Measurements from ENCODE around the gene TPH2. TPM values are rescaled to one million over a fixed set of nuclear protein-coding genes. Genes with fewer than 3 reads are reported as not detected.

The TPH2 gene
- total and polyA plus RNA-seq, 2 experiments from 2014 or later, result not detected

- no peak overlapping the region for H3K27ac ChIP-seq
- TF ChIP-seq, protein P1, sequence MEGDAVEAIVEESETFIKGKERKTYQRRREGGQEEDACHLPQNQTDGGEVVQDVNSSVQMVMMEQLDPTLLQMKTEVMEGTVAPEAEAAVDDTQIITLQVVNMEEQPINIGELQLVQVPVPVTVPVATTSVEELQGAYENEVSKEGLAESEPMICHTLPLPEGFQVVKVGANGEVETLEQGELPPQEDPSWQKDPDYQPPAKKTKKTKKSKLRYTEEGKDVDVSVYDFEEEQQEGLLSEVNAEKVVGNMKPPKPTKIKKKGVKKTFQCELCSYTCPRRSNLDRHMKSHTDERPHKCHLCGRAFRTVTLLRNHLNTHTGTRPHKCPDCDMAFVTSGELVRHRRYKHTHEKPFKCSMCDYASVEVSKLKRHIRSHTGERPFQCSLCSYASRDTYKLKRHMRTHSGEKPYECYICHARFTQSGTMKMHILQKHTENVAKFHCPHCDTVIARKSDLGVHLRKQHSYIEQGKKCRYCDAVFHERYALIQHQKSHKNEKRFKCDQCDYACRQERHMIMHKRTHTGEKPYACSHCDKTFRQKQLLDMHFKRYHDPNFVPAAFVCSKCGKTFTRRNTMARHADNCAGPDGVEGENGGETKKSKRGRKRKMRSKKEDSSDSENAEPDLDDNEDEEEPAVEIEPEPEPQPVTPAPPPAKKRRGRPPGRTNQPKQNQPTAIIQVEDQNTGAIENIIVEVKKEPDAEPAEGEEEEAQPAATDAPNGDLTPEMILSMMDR (IDR thresholded peaks at IDR 0.05; ENCODE audit: low read depth, low read length), result no peak
- DNase-seq (ENCODE audit: low read depth in 1 of 2, low spot score in 1 of 2), result no peak
- H3K4me1 ChIP-seq (ENCODE audit: low read depth), result no peaks in the 10 kb centered on the region
- no peak overlapping the region for H3K4me3 ChIP-seq
- no peaks in the 10 kb centered on the region for H3K36me3 ChIP-seq
- no peaks in the 10 kb centered on the region for H3K27me3 ChIP-seq
- H3K9me3 ChIP-seq (ENCODE audit: low read depth), result no peaks in the 10 kb centered on the region
Measured at GRCh38 chr12:72074956-72075355, 136.3 kb downstream of the TPH2 start.

- Histone ChIP-seq H3K4me1 (ENCODE audit: low read depth) (no peaks in the 10 kb centered on the region), H3K4me3 (no peak overlapping the region), H3K9me3 (ENCODE audit: low read depth) (no peaks in the 10 kb centered on the region), H3K27ac (no peak overlapping the region), H3K27me3 (no peaks in the 10 kb centered on the region), H3K36me3 (no peaks in the 10 kb centered on the region)
- DNase-seq (ENCODE audit: low read depth in 1 of 2, low spot score in 1 of 2), result no peak
- TF ChIP-seq, protein P1 (IDR thresholded peaks at IDR 0.05; ENCODE audit: low read depth, low read length), result no peak
Measured at GRCh38 chr12:72075401-72075800, 136.8 kb downstream of the TPH2 start.

DNA sequence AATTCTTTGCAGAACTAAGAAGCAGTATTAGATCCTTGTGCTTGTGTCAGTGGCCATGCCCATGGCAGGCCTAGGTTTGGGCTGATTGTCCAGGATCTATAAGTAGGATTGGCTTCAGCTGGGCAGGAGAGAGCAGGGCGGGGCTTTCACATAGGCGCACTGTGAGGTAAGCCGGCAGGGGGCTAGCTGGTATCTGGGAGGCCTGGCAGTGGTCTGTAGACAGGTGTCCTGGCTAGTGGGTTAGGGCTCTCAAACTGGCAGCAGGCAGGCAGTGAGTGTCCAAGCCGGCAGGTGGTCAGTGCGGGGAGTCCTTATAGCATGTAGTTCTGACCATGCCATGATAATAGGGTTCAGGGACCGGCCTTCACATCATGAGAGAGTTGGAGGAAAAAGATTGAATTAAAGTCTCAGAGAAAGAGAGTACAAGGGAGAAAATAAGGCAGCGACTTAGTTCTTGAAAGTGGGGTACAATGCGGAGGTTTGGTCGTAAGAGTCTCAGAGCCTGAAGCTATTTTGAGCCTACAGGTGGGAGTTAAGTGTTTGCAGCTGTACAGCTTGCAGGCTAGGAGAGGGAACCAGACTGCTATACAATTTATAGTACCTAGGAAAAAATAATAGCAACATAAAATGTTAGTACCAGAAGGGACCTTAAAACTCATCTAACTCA is 137.4 kb downstream of the TPH2 start:
- no peaks in the 10 kb centered on the region for H3K4me1 ChIP-seq (ENCODE audit: low read depth)
- H3K27ac ChIP-seq, result no peak overlapping the region
- DNase-seq (ENCODE audit: low read depth in 1 of 2, low spot score in 1 of 2), result no peak
- no peak overlapping the region for H3K4me3 ChIP-seq
- no peaks in the 10 kb centered on the region for H3K27me3 ChIP-seq
- TF ChIP-seq, protein P1 (IDR thresholded peaks at IDR 0.05; ENCODE audit: low read depth, low read length), result no peak
- no peaks in the 10 kb centered on the region for H3K36me3 ChIP-seq
- no peaks in the 10 kb centered on the region for H3K9me3 ChIP-seq (ENCODE audit: low read depth)

- Histone ChIP-seq H3K4me3 (no peak overlapping the region), H3K4me1 (ENCODE audit: low read depth) (no peaks in the 10 kb centered on the region), H3K27ac (no peak overlapping the region), H3K27me3 (no peaks in the 10 kb centered on the region), H3K36me3 (no peaks in the 10 kb centered on the region), H3K9me3 (ENCODE audit: low read depth) (no peaks in the 10 kb centered on the region)
- TF ChIP-seq, protein P1 (IDR thresholded peaks at IDR 0.05; ENCODE audit: low read depth, low read length), result no peak
- DNase-seq (ENCODE audit: low read depth in 1 of 2, low spot score in 1 of 2), result no peak
Measured at GRCh38 chr12:72076558-72076915, 137.9 kb downstream of the TPH2 start.

DNA sequence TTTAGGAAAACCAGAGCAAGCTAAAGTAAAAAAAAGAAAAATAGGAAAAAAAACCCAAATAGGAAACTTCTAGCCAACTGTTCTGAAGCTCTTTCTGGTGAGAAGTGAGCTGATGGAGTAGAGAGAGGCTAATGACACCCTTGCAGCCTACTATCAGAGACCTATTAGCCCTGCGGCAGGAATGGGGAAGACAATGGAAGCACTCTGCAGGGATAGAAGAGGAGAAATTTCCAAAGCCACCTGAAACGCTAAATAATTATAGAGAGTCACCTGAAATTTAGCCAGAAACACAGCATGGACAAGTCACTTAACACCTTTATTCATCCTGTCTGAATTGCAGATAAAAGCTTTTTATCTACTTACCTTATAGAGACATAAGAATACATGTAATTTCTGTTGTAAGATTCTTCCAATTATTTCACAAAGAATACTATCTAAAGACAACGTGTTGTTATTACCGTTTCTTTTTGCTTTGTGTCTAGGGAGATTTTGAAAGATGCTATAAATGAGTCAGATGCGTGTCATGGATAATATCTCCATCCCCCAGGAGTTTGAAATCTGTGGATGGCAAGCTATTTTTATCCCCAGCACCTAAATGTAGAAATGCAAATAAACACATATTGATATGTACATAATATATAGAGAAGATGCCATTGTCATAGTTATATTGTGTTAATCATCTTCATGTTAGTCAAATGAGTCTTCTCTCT is 138.6 kb downstream of the TPH2 start:
- DNase-seq (ENCODE audit: low read depth in 1 of 2, low spot score in 1 of 2), result no peak
- Histone ChIP-seq H3K9me3 (ENCODE audit: low read depth) (no peaks in the 10 kb centered on the region), H3K4me1 (ENCODE audit: low read depth) (no peaks in the 10 kb centered on the region), H3K27me3 (no peaks in the 10 kb centered on the region), H3K4me3 (no peak overlapping the region), H3K27ac (no peak overlapping the region), H3K36me3 (no peaks in the 10 kb centered on the region)
- TF ChIP-seq, protein P1 (IDR thresholded peaks at IDR 0.05; ENCODE audit: low read depth, low read length), result no peak

Measured in cardiac muscle cell (in vitro differentiated cells and primary cell).